ENCODE data around the gene EIF2AK2. TPM values are rescaled to one million over a fixed set of nuclear protein-coding genes. Genes with fewer than 3 reads are reported as not detected.
A peak's percentile ranks its signal among the peaks of the same experiment; 100 is the strongest.

Gene EIF2AK2
- total RNA-seq, 2 experiments from 2014 or later = 113 to 117 TPM

- H3K27ac Mint-ChIP-seq = peak overlapping the region; percentile 20
- ATAC-seq = no peak
Measured at GRCh38 chr2:37119157-37119556, 37.6 kb downstream of the EIF2AK2 start.

GRCh38 chr2:37117566-37117965 is 39.2 kb downstream of the EIF2AK2 start:
- no peak overlapping the region for H3K27ac Mint-ChIP-seq

More at GRCh38 chr2:37119157-37119556, 37.6 kb downstream of the EIF2AK2 start:
- ChIA-PET CTCF (no interaction called here), POLR2A (no interaction called here)
- no peak for DNase-seq
- Mint-ChIP-seq H3K4me3 (no peak overlapping the region), H3K4me1 (ENCODE audit: low read depth) (peaks cover 9% of the 10 kb centered on the region), H3K27me3 (ENCODE audit: low read depth) (no peaks in the 10 kb centered on the region), H3K9me3 (ENCODE audit: insufficient read depth) (no peaks in the 10 kb centered on the region), H3K36me3 (ENCODE audit: low read depth) (peaks cover 49% of the 10 kb centered on the region)

GRCh38 chr2:37111958-37112357 is 44.8 kb downstream of the EIF2AK2 start:
- Mint-ChIP-seq H3K4me3 (no peak overlapping the region), H3K9me3 (ENCODE audit: insufficient read depth) (no peaks in the 10 kb centered on the region), H3K27me3 (ENCODE audit: low read depth) (no peaks in the 10 kb centered on the region), H3K36me3 (ENCODE audit: low read depth) (peaks cover 58% of the 10 kb centered on the region), H3K4me1 (ENCODE audit: low read depth) (peaks cover 13% of the 10 kb centered on the region), H3K27ac (no peak overlapping the region)
- DNase-seq (no peak), ATAC-seq (no peak)
- POLR2A ChIA-PET = no interaction called here
- CTCF ChIA-PET = no interaction called here

More at GRCh38 chr2:37117566-37117965, 39.2 kb downstream of the EIF2AK2 start:
- H3K4me1 Mint-ChIP-seq (ENCODE audit: low read depth) = peaks cover 9% of the 10 kb centered on the region
- H3K4me3 Mint-ChIP-seq = no peak overlapping the region
- ChIA-PET CTCF (interaction anchor here (1.2 kb wide), 1 partner anchor 333 kb away, joined by 3 read pairs; no protein-coding TSS in a partner anchor), POLR2A (interaction anchor here (0.7 kb wide), 1 partner anchor 13 kb away, joined by 3 read pairs; no protein-coding TSS in a partner anchor)
- no peaks in the 10 kb centered on the region for H3K9me3 Mint-ChIP-seq (ENCODE audit: insufficient read depth)
- ATAC-seq = no peak
- H3K36me3 Mint-ChIP-seq (ENCODE audit: low read depth) = peaks cover 50% of the 10 kb centered on the region
- no peak for DNase-seq
- no peaks in the 10 kb centered on the region for H3K27me3 Mint-ChIP-seq (ENCODE audit: low read depth)

- H3K27ac Mint-ChIP-seq = no peak overlapping the region
- ATAC-seq (no peak), DNase-seq (no peak)
- no peak overlapping the region for H3K4me3 Mint-ChIP-seq
- peaks cover 58% of the 10 kb centered on the region for H3K36me3 Mint-ChIP-seq (ENCODE audit: low read depth)
- H3K27me3 Mint-ChIP-seq (ENCODE audit: low read depth) = no peaks in the 10 kb centered on the region
- H3K9me3 Mint-ChIP-seq (ENCODE audit: insufficient read depth) = no peaks in the 10 kb centered on the region
- POLR2A ChIA-PET = no interaction called here
- peaks cover 4% of the 10 kb centered on the region for H3K4me1 Mint-ChIP-seq (ENCODE audit: low read depth)
- CTCF ChIA-PET = no interaction called here
Measured at GRCh38 chr2:37110306-37111212, 46.2 kb downstream of the EIF2AK2 start.

GRCh38 chr2:37109523-37109922 is 47.3 kb downstream of the EIF2AK2 start:
- H3K9me3 Mint-ChIP-seq (ENCODE audit: insufficient read depth) = no peaks in the 10 kb centered on the region
- H3K4me1 Mint-ChIP-seq (ENCODE audit: low read depth) = peaks cover 4% of the 10 kb centered on the region
- no peak overlapping the region for H3K27ac Mint-ChIP-seq
- DNase-seq = no peak
- no peak for ATAC-seq
- ChIA-PET POLR2A (no interaction called here), CTCF (no interaction called here)
- H3K27me3 Mint-ChIP-seq (ENCODE audit: low read depth) = no peaks in the 10 kb centered on the region
- no peak overlapping the region for H3K4me3 Mint-ChIP-seq
- H3K36me3 Mint-ChIP-seq (ENCODE audit: low read depth) = peaks cover 64% of the 10 kb centered on the region

GRCh38 chr2:37105150-37105549 is 51.6 kb downstream of the EIF2AK2 start:
- Mint-ChIP-seq H3K4me3 (no peak overlapping the region), H3K27me3 (ENCODE audit: low read depth) (no peaks in the 10 kb centered on the region), H3K27ac (no peak overlapping the region), H3K9me3 (ENCODE audit: insufficient read depth) (no peaks in the 10 kb centered on the region), H3K36me3 (ENCODE audit: low read depth) (peaks cover 73% of the 10 kb centered on the region), H3K4me1 (ENCODE audit: low read depth) (no peaks in the 10 kb centered on the region)
- POLR2A ChIA-PET = interaction anchor here (0.6 kb wide), 1 partner anchor 139 kb away, joined by 4 read pairs; the partner anchor contains the start of gene STRN
- CTCF ChIA-PET = no interaction called here
- DNase-seq = no peak
- no peak for ATAC-seq

- no peaks in the 10 kb centered on the region for H3K4me1 Mint-ChIP-seq (ENCODE audit: low read depth)
Measured at GRCh38 chr2:37104178-37104577, 52.6 kb downstream of the EIF2AK2 start.

GRCh38 chr2:37102588-37102987 is 54.2 kb downstream of the EIF2AK2 start:
- H3K27me3 Mint-ChIP-seq (ENCODE audit: low read depth) = no peaks in the 10 kb centered on the region
- DNase-seq (no peak), ATAC-seq (no peak)
- no peaks in the 10 kb centered on the region for H3K4me1 Mint-ChIP-seq (ENCODE audit: low read depth)
- H3K4me3 Mint-ChIP-seq = no peak overlapping the region
- H3K36me3 Mint-ChIP-seq (ENCODE audit: low read depth) = peaks cover 66% of the 10 kb centered on the region
- ChIA-PET CTCF (no interaction called here), POLR2A (no interaction called here)
- no peak overlapping the region for H3K27ac Mint-ChIP-seq
- H3K9me3 Mint-ChIP-seq (ENCODE audit: insufficient read depth) = no peaks in the 10 kb centered on the region

More at GRCh38 chr2:37104178-37104577, 52.6 kb downstream of the EIF2AK2 start:
- Mint-ChIP-seq H3K9me3 (ENCODE audit: insufficient read depth) (no peaks in the 10 kb centered on the region), H3K27ac (no peak overlapping the region), H3K4me3 (no peak overlapping the region), H3K27me3 (ENCODE audit: low read depth) (no peaks in the 10 kb centered on the region), H3K36me3 (ENCODE audit: low read depth) (peaks cover 74% of the 10 kb centered on the region)
- ATAC-seq (no peak), DNase-seq (no peak)
- ChIA-PET CTCF (no interaction called here), POLR2A (interaction anchor here (0.6 kb wide), 1 partner anchor 14 kb away, joined by 3 read pairs; no protein-coding TSS in a partner anchor)

- no peak for DNase-seq
- H3K27ac Mint-ChIP-seq = no peak overlapping the region
- CTCF ChIA-PET = no interaction called here
- H3K4me3 Mint-ChIP-seq = no peak overlapping the region
- H3K36me3 Mint-ChIP-seq (ENCODE audit: low read depth) = peaks cover 68% of the 10 kb centered on the region
- POLR2A ChIA-PET = no interaction called here
- ATAC-seq = no peak
- no peaks in the 10 kb centered on the region for H3K4me1 Mint-ChIP-seq (ENCODE audit: low read depth)
- no peaks in the 10 kb centered on the region for H3K9me3 Mint-ChIP-seq (ENCODE audit: insufficient read depth)
- H3K27me3 Mint-ChIP-seq (ENCODE audit: low read depth) = no peaks in the 10 kb centered on the region
Measured at GRCh38 chr2:37100054-37100453, 56.7 kb downstream of the EIF2AK2 start.

- H3K27me3 Mint-ChIP-seq (ENCODE audit: low read depth) = no peaks in the 10 kb centered on the region
- ChIA-PET POLR2A (interaction anchor here (1.0 kb wide), 1 partner anchor 22 kb away, joined by 3 read pairs; no protein-coding TSS in a partner anchor), CTCF (no interaction called here)
- H3K4me1 Mint-ChIP-seq (ENCODE audit: low read depth) = no peaks in the 10 kb centered on the region
- DNase-seq (no peak), ATAC-seq (no peak)
- H3K36me3 Mint-ChIP-seq (ENCODE audit: low read depth) = peaks cover 66% of the 10 kb centered on the region
- H3K27ac Mint-ChIP-seq = no peak overlapping the region
- no peaks in the 10 kb centered on the region for H3K9me3 Mint-ChIP-seq (ENCODE audit: insufficient read depth)
- no peak overlapping the region for H3K4me3 Mint-ChIP-seq
Measured at GRCh38 chr2:37098416-37099118, 58.2 kb downstream of the EIF2AK2 start.

- DNase-seq (no peak), ATAC-seq (no peak)
- ChIA-PET POLR2A (interaction anchor here (1.5 kb wide), 1 partner anchor 12 kb away, joined by 5 read pairs; the partner anchor contains the start of genes GPATCH11 and HEATR5B), CTCF (no interaction called here)
- H3K27me3 Mint-ChIP-seq (ENCODE audit: low read depth) = no peaks in the 10 kb centered on the region
- H3K9me3 Mint-ChIP-seq (ENCODE audit: insufficient read depth) = no peaks in the 10 kb centered on the region
- peaks cover 63% of the 10 kb centered on the region for H3K36me3 Mint-ChIP-seq (ENCODE audit: low read depth)
- no peak overlapping the region for H3K27ac Mint-ChIP-seq
- H3K4me3 Mint-ChIP-seq = no peak overlapping the region
- no peaks in the 10 kb centered on the region for H3K4me1 Mint-ChIP-seq (ENCODE audit: low read depth)
Measured at GRCh38 chr2:37096568-37096967, 60.2 kb downstream of the EIF2AK2 start.

- no peak overlapping the region for H3K27ac Mint-ChIP-seq
- no peak overlapping the region for H3K4me3 Mint-ChIP-seq
Measured at GRCh38 chr2:37091873-37092272, 64.9 kb downstream of the EIF2AK2 start.

More at GRCh38 chr2:37091873-37092272, 64.9 kb downstream of the EIF2AK2 start:
- H3K9me3 Mint-ChIP-seq (ENCODE audit: insufficient read depth) = no peaks in the 10 kb centered on the region
- peaks cover 46% of the 10 kb centered on the region for H3K36me3 Mint-ChIP-seq (ENCODE audit: low read depth)
- CTCF ChIA-PET = interaction anchor here (0.9 kb wide), 1 partner anchor 304 kb away, joined by 4 read pairs; no protein-coding TSS in a partner anchor
- no peaks in the 10 kb centered on the region for H3K27me3 Mint-ChIP-seq (ENCODE audit: low read depth)
- ATAC-seq = no peak
- no peak for DNase-seq
- no peaks in the 10 kb centered on the region for H3K4me1 Mint-ChIP-seq (ENCODE audit: low read depth)
- POLR2A ChIA-PET = no interaction called here
